Panc1 (cell line): ENCODE data around the gene AFF3. TPM values are rescaled to one million over a fixed set of nuclear protein-coding genes. Genes with fewer than 3 reads are reported as not detected.

Experiments
- ATAC-seq: fragments of 200-7000 bp; cut with Tn5 transposase; 2 replicates; pipeline ENCODE4 v1.9.1; 2020; ENCODE audit warnings: mild to moderate bottlenecking, moderate library complexity
- BruUV-seq: library from RNA; stranded (reverse); fragments of 400-500 nt; replicated peaks from 2 replicates; lab custom pipeline; 2021; lab: Mats Ljungman, UMichigan
- CTCF ChIA-PET: fragments of 300-600 bp; sonication (Branson Sonifier 250); formaldehyde crosslinking; loops from one replicate; lab custom pipeline; 2022; ENCODE audit warnings: antibody characterized with exemption; lab: Charles Lee
- POLR2A ChIA-PET: fragments of 300-600 bp; sonication (Branson Sonifier 250); formaldehyde crosslinking; loops from one replicate; lab custom pipeline; 2022; ENCODE audit warnings: antibody characterized with exemption; lab: Charles Lee
- DNase-seq: peaks from one replicate; pipeline ENCODE4 v3.0.0-alpha.2; 2010; ENCODE audit warnings: low read depth, low spot score
- H3K27ac ChIP-seq: 2 replicates; pipeline ENCODE4 v1.5.1; 2011; ENCODE audit warnings: mild to moderate bottlenecking, low read length, inconsistent platforms
- H3K27me3 ChIP-seq: fragments of 200-500 bp; sonication (Bioruptor generic); 2 replicates; pipeline ENCODE4 v1.6.0; 2014; ENCODE audit warnings: low read length, inconsistent platforms; ENCODE audit not compliant: control insufficient read depth, insufficient read depth
- H3K36me3 ChIP-seq: fragments of 200-500 bp; sonication (Bioruptor generic); 2 replicates; pipeline ENCODE4 v1.5.1; 2014; ENCODE audit warnings: inconsistent platforms, mild to moderate bottlenecking, low read length, moderate library complexity; ENCODE audit not compliant: control insufficient read depth, insufficient read depth
- H3K4me1 ChIP-seq: 2 replicates; pipeline ENCODE4 v1.5.1; 2011; ENCODE audit warnings: inconsistent platforms, mild to moderate bottlenecking, low read length, moderate library complexity; ENCODE audit not compliant: control insufficient read depth, insufficient read depth
- H3K4me3 ChIP-seq, 2 experiments: 2 replicates each; pipeline ENCODE4 v1.5.1; 2011 to 2012; ENCODE audit warnings: low read depth in 2 of 2, low read length in 2 of 2, mild to moderate bottlenecking in 2 of 2, inconsistent platforms in 1 of 2, moderate library complexity in 1 of 2
- H3K9me3 ChIP-seq: fragments of 200-500 bp; sonication (Bioruptor generic); 2 replicates; pipeline ENCODE4 v1.5.1; 2014; ENCODE audit warnings: low read depth, mild to moderate bottlenecking, inconsistent platforms, low read length, moderate library complexity; ENCODE audit not compliant: control insufficient read depth, insufficient read depth
- POLR2AphosphoS5 ChIP-seq: IDR thresholded peaks from 2 replicates; pipeline ENCODE4 v1.6.1; 2012; ENCODE audit warnings: mild to moderate bottlenecking, low read depth, low read length, moderate library complexity
- SIN3A ChIP-seq: IDR thresholded peaks from 2 replicates; pipeline ENCODE4 v1.6.1; 2012; ENCODE audit warnings: low read depth, mild to moderate bottlenecking, low read length, moderate library complexity, borderline replicate concordance; ENCODE audit not compliant: insufficient read depth
- TCF7L2 ChIP-seq: IDR thresholded peaks from 2 replicates; pipeline ENCODE4 v1.6.1; 2011; ENCODE audit warnings: mild to moderate bottlenecking, low read depth, low read length, inconsistent platforms
- in situ Hi-C: cut with HindIII; loops from 2 replicates; pipeline ENCODE4 v1.10.0; 2016; ENCODE audit warnings: low sequenced_read_pairs, low pct_unique_long_range_greater_than_20kb
- intact Hi-C: fragments of 100-400 bp; cut with micrococcal nuclease; formaldehyde crosslinking; loops from one replicate; pipeline ENCODE4 v1.10.0; 2022; ENCODE audit not compliant: unreplicated experiment
- total RNA-seq: library from RNA; stranded (reverse); gene quantifications from one replicate; pipeline ENCODE4 v1.2.1, GENCODE V29; 2021; ENCODE audit not compliant: unreplicated experiment
- TF ChIP-seq, protein P1 (sequence below), 2 experiments: IDR thresholded peaks; 2 replicates each; pipeline ENCODE4 v1.6.1; 2011 to 2012; ENCODE audit warnings: low read depth in 2 of 2, control low read depth in 1 of 2, low read length in 1 of 2, mild to moderate bottlenecking in 1 of 2, moderate library complexity in 1 of 2; ENCODE audit not compliant: insufficient read depth in 1 of 2
- TF ChIP-seq, protein P2 (sequence below): fragments of 450-650 bp; IDR thresholded peaks from 2 replicates; pipeline ENCODE4 v1.5.1; 2017; ENCODE audit warnings: mild to moderate bottlenecking

The AFF3 gene
- total RNA-seq, 1 experiment from 2014 or later, result 2.2 TPM

DNA sequence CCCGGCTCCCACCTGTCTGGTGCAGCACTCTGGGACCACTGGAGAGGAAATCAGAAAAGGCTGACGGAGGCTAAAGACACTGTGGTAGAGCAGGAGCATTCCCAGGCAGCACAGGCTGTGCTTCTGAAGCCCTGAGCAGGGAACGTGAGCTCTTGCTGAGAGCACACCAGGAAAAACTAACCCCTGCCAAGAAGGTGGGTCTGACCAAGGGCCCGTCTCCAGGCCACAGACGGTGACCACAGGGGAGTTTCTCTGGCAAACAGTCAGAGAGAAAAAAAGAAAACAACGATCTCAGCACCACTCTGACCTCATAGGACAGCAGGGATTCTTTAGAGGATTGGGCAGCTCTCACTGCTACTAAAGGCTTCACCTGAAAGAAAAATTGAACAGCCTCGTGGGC lies 201.4 kb downstream of the AFF3 start:
- ATAC-seq, result no peak
- POLR2A ChIA-PET, result no interaction called here
- no peak for TF ChIP-seq TCF7L2
- no peak for TF ChIP-seq POLR2AphosphoS5
- TF ChIP-seq, protein P1, sequence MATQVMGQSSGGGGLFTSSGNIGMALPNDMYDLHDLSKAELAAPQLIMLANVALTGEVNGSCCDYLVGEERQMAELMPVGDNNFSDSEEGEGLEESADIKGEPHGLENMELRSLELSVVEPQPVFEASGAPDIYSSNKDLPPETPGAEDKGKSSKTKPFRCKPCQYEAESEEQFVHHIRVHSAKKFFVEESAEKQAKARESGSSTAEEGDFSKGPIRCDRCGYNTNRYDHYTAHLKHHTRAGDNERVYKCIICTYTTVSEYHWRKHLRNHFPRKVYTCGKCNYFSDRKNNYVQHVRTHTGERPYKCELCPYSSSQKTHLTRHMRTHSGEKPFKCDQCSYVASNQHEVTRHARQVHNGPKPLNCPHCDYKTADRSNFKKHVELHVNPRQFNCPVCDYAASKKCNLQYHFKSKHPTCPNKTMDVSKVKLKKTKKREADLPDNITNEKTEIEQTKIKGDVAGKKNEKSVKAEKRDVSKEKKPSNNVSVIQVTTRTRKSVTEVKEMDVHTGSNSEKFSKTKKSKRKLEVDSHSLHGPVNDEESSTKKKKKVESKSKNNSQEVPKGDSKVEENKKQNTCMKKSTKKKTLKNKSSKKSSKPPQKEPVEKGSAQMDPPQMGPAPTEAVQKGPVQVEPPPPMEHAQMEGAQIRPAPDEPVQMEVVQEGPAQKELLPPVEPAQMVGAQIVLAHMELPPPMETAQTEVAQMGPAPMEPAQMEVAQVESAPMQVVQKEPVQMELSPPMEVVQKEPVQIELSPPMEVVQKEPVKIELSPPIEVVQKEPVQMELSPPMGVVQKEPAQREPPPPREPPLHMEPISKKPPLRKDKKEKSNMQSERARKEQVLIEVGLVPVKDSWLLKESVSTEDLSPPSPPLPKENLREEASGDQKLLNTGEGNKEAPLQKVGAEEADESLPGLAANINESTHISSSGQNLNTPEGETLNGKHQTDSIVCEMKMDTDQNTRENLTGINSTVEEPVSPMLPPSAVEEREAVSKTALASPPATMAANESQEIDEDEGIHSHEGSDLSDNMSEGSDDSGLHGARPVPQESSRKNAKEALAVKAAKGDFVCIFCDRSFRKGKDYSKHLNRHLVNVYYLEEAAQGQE (IDR thresholded peaks at IDR 0.05; ENCODE audit: insufficient read depth in 1 of 2, low read depth in 2 of 2, low read length in 1 of 2), result no peak
- H3K9me3 ChIP-seq, result no peaks in the 10 kb centered on the region
- H3K4me1 ChIP-seq, result no peaks in the 10 kb centered on the region
- H3K27ac ChIP-seq, result no peak overlapping the region
- no TSS peak for BruUV-seq
- in situ Hi-C loops, result no loop called here
- intact Hi-C loops, result no loop called here
- CTCF ChIA-PET, result no interaction called here
- H3K27me3 ChIP-seq, result peaks cover 4% of the 10 kb centered on the region; the same call in 1 of the 2 replicates
- H3K36me3 ChIP-seq, result no peaks in the 10 kb centered on the region
- no peak for DNase-seq
- no peak overlapping the region for H3K4me3 ChIP-seq

DNA sequence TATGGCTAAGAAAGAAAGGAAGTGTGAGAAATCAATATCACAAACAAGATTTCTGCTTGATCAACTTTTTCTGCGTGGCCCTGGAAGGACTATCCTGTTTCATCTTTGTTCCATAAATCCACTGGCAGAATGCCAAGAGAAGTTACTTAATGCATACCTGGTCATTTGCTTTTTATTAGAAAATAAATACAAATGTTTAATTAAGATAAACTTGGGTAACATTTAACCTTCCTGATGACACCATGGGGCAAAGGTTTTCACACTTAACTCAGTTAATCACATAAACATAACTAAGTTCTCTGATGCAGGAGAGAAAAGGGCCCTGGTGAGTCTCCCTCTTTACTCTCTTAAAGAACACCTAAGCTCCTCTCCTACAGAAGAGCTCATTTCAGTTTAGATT lies 203.3 kb downstream of the AFF3 start:
- H3K4me1 ChIP-seq, result no peaks in the 10 kb centered on the region
- H3K36me3 ChIP-seq, result no peaks in the 10 kb centered on the region
- in situ Hi-C loops, result no loop called here
- no peaks in the 10 kb centered on the region for H3K9me3 ChIP-seq
- no TSS peak for BruUV-seq
- TF ChIP-seq POLR2AphosphoS5 (no peak), TCF7L2 (no peak), SIN3A (no peak)
- TF ChIP-seq, protein P1 (IDR thresholded peaks at IDR 0.05; ENCODE audit: insufficient read depth in 1 of 2, low read depth in 2 of 2, low read length in 1 of 2), result no peak
- TF ChIP-seq, protein P2, sequence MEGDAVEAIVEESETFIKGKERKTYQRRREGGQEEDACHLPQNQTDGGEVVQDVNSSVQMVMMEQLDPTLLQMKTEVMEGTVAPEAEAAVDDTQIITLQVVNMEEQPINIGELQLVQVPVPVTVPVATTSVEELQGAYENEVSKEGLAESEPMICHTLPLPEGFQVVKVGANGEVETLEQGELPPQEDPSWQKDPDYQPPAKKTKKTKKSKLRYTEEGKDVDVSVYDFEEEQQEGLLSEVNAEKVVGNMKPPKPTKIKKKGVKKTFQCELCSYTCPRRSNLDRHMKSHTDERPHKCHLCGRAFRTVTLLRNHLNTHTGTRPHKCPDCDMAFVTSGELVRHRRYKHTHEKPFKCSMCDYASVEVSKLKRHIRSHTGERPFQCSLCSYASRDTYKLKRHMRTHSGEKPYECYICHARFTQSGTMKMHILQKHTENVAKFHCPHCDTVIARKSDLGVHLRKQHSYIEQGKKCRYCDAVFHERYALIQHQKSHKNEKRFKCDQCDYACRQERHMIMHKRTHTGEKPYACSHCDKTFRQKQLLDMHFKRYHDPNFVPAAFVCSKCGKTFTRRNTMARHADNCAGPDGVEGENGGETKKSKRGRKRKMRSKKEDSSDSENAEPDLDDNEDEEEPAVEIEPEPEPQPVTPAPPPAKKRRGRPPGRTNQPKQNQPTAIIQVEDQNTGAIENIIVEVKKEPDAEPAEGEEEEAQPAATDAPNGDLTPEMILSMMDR, result no peak
- H3K4me3 ChIP-seq, result no peak overlapping the region
- peaks cover 4% of the 10 kb centered on the region; the same call in 1 of the 2 replicates for H3K27me3 ChIP-seq
- no peak overlapping the region for H3K27ac ChIP-seq
- ATAC-seq, result no peak
- POLR2A ChIA-PET, result no interaction called here
- no peak for DNase-seq
- intact Hi-C loops, result no loop called here
- CTCF ChIA-PET, result no interaction called here
